D721Med (cell line): ENCODE data around the gene DTL.

ENCODE experiments used
- DNase-seq: peaks from one replicate; pipeline ENCODE4 v3.0.0; 2011; ENCODE audit warnings: low spot score; ENCODE audit not compliant: insufficient read length
- FAIRE-seq: peaks from 2 replicates; lab custom pipeline; 2011; peaks lifted over from hg19 to GRCh38; lab: Jason Lieb, UNC
- TF ChIP-seq, protein P1 (sequence below): IDR thresholded peaks from 2 replicates; pipeline ENCODE4 v1.5.1; 2012; ENCODE audit warnings: mild to moderate bottlenecking, control low read depth; ENCODE audit not compliant: insufficient read depth; ENCODE audit errors: missing control alignments

DTL gene

DNA sequence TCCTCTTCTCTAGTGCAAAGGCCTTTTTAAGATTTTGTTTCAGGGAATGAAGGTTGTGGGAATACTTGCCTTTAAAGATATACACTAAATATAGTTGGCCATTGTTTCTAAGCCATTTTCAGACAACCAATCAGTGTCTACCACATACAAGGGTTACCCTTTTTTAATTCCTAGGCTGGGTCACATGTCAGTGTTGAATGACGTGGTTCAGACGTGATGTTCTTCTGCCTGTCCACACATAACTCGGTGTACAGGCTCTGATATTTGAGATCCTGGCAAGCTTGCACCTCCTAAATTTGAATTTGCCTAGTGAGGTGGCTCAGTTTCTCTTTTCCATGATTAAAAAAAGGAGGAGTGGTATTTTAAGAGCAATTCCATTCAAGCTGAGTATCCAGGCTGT is 38.8 kb downstream of the DTL start:
- DNase-seq: no peak
- no peak for FAIRE-seq
- TF ChIP-seq, protein P1, sequence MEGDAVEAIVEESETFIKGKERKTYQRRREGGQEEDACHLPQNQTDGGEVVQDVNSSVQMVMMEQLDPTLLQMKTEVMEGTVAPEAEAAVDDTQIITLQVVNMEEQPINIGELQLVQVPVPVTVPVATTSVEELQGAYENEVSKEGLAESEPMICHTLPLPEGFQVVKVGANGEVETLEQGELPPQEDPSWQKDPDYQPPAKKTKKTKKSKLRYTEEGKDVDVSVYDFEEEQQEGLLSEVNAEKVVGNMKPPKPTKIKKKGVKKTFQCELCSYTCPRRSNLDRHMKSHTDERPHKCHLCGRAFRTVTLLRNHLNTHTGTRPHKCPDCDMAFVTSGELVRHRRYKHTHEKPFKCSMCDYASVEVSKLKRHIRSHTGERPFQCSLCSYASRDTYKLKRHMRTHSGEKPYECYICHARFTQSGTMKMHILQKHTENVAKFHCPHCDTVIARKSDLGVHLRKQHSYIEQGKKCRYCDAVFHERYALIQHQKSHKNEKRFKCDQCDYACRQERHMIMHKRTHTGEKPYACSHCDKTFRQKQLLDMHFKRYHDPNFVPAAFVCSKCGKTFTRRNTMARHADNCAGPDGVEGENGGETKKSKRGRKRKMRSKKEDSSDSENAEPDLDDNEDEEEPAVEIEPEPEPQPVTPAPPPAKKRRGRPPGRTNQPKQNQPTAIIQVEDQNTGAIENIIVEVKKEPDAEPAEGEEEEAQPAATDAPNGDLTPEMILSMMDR: no peak

DNA sequence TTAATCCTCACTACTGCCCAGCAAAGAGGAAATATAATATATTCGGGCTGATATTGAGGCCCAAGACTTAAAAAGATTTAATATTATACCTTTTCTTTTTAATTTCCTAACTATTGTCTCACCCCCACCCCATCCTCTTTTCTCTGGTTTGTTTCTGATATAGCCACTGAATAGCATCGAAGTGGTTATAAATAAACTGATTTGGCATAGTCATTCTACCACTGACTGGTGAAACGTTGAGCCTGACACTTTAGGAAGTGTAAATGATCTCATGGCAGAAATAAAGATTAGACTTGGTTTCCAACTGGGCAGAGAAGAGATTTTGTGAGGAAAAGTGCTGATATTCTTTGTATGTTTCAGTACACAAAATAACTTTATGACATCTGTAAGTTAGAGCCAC is 39.3 kb downstream of the DTL start:
- FAIRE-seq (peak; percentile 61), DNase-seq (no peak)
- TF ChIP-seq, protein P1: no peak

DNA sequence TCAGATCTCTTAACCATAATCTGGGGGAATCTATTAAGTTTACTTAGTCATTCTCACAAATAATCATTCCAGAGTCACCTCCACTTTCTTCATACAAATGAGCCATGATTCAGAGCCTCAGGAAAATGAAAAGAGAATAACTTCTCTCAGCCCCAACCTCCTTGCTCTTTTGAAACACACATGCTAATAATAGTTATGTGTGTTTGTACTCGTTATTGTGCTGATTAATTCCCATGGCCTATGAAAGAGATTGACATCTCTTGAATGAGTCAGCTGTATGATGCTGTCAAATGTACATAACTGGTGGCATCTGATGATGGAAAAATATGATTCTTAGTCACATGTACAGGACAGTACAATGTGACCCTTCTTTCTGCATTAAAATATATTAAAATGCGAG is 41.5 kb downstream of the DTL start:
- FAIRE-seq (no peak), DNase-seq (no peak)
- TF ChIP-seq, protein P1: no peak

DNA sequence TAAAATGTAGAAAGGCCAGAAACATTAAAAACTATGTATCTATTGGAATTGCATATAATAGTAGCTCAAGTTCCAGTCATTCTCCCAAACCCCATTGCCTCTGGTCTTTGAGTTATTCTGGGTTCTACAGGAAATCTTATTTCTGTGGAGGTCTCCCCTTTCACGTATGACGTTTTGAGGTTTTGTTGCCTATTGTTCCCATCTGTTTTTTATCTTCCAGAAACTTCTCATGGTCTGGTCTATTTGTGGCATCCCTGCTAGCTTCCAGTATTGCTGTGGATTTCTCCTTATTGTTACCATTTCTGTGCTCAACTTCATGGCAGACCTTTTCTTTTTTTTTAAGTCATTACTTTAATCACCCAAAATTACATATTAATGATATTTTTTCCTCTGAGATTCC is 43.3 kb downstream of the DTL start:
- FAIRE-seq (no peak), DNase-seq (no peak)
- TF ChIP-seq, protein P1: no peak

DNA sequence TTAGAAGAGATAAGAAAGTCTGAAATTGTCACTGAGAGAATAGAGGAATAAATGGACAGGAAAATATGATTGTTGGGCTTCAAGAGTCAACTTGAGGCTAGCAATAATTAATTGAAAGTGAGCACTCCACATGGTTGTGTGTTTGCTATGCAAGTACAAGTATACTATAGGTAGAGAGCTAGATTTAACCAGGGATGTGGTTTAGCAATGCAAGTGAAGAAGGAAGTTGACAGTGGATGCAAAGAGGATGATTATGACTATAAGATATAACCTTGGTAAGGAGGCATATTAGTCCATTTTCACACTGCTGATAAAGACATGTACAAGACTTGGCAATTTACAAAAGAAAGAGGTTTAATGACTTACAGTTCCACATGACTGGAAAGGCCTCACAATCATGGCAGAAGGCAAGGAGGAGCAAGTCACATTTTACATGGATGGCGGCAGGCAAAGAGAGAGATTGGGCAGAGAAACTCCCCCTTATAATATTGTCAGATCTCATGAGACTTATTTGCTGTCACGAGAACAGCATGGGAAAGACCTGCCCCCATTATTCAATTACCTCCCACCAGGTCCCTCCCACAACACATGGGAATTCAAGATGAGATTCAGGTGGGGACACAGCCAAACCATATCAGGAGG is 47.3 kb downstream of the DTL start:
- TF ChIP-seq, protein P1: no peak
- DNase-seq (no peak), FAIRE-seq (peak; percentile 70)

DNA sequence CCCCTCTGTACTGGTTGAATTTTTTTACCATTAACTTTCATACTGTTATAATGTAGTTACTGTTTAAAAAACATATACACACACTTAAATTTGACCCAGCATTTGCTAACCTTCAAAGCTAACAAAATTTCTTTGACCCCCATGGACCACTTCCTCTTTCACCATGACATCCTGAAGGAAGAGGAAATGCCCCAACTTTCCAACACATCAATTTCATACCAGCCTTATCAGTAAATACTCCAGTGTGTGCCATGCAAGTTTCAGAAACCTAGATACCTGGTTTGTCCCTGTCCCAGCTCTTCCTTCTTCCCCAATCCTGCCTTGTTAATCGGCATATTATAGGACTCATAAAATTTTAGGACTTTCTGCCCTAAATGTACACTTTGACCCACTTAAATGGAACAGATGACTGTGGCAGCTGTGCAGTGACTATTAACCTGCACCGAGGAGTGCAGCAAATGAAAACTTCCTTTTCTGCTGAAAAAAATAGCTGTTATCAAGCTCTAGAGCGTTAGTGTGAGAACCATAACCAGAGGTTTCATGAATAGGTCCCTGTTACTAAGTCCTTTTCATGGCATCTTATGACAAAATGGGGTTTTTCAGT is 54.1 kb downstream of the DTL start:
- no peak for FAIRE-seq
- TF ChIP-seq, protein P1: no peak
- DNase-seq: no peak

DNA sequence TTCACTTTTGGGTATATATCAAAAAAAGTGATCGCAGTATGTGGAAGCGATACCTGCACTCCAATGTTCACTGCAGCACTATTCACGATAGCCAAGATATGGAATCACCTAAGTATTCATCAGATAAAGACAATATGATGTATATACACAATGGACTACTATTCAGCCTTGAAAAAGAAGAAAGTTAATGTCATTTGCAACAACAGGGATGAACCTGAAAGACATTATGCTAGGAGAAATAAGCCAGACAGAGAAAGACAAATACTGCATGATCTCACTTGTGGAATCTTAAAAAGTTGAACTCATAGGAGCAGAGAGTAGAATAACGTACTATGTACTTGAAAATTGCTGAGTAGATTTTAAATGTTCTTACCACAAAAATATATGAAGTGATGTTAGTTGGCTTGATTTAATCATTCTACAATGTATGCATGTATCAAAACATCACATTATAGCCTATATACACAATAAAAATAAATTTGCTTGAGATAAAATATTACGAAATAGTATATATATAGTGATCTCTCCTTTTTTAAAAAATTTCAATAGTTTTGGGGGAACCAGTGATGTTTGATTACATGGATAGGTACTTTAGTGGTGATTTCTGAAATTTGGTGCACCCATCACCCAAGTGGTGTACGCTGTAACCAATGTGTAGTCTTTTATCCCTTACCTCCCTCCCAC is 56.0 kb downstream of the DTL start:
- FAIRE-seq (peak; percentile 84), DNase-seq (no peak)
- TF ChIP-seq, protein P1: no peak
